Measurements from ENCODE around the gene PKNOX2. TPM values are rescaled to one million over a fixed set of nuclear protein-coding genes. Genes with fewer than 3 reads are reported as not detected.

The PKNOX2 gene
- total and polyA plus RNA-seq, 10 donors: 0.80 to 8.9 (median 3.5) TPM

DNA sequence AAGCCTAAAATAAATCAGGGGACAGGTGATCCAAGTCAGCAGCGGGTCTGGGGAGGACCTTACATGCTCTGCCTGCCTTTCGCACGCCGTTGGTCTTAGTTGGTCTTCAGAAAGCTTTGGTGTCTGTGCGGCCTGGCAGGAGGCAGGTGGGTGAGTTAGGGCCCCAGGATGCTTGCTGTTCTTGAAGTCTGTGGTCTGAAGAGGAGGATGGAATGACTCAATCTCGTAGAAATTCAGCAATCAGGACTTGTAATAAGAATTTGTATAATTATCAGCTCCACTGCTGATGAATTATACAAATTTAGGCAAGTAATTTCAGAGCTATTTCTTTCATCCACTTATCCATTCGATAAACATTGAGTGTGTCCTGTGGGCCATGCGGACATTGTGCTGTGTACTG lies 193.0 kb downstream of the PKNOX2 start:
- no peak for DNase-seq
- Histone ChIP-seq H3K27me3 (replicated peaks in 1 of 7) (no peaks in the 10 kb centered on the region), H3K4me1 (no peaks in the 10 kb centered on the region), H3K4me3 (no peak overlapping the region), H3K27ac (no peak overlapping the region), H3K36me3 (no peaks in the 10 kb centered on the region), H3K9me3 (no peaks in the 10 kb centered on the region)
- 76 to 91% (median 83%) methylated on average over 8 of the region's 8 CpGs for WGBS, 5 donors
- no peak for TF ChIP-seq POLR2AphosphoS5 (IDR thresholded peaks at IDR 0.05)
- no peak for TF ChIP-seq POLR2A (IDR thresholded peaks at IDR 0.05)
- TF ChIP-seq, protein P1, sequence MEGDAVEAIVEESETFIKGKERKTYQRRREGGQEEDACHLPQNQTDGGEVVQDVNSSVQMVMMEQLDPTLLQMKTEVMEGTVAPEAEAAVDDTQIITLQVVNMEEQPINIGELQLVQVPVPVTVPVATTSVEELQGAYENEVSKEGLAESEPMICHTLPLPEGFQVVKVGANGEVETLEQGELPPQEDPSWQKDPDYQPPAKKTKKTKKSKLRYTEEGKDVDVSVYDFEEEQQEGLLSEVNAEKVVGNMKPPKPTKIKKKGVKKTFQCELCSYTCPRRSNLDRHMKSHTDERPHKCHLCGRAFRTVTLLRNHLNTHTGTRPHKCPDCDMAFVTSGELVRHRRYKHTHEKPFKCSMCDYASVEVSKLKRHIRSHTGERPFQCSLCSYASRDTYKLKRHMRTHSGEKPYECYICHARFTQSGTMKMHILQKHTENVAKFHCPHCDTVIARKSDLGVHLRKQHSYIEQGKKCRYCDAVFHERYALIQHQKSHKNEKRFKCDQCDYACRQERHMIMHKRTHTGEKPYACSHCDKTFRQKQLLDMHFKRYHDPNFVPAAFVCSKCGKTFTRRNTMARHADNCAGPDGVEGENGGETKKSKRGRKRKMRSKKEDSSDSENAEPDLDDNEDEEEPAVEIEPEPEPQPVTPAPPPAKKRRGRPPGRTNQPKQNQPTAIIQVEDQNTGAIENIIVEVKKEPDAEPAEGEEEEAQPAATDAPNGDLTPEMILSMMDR (IDR thresholded peaks at IDR 0.05 in 8 of 11, conservative IDR thresholded peaks at IDR 0.05 in 3 of 11): no peak
- intact Hi-C loops (cut with DNase I; ENCODE audit: low total_unique reads): no loop called here

DNA sequence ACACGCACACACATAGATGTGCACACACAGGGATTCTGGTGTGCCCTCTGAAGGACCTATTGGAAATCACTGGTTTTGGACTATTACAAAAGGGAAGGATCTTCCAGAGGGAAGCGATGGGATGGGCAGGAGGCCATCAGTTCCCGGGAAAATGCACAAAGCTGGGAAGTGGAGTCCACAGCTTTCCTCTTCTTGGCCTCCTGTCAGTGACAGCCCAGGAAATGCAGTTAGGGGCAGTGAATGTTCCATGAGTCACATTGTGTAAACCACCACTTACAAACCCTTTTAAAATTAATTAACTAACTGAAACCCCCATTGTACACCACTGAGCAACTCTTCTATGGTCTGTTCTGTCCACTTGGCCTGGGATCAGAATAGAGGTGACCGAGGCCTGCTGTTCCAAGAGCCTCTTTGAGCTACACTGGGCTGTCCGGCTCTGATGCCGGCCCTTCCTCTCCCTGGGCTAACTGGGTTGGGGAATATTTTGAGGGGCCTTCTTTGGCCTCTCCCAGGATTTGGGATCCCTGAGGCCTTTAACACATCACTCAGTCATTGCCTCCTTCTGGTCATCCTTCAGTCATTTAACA lies 193.8 kb downstream of the PKNOX2 start:
- H3K27me3 ChIP-seq (replicated peaks in 1 of 7): no peaks in the 10 kb centered on the region
- TF ChIP-seq, protein P1 (IDR thresholded peaks at IDR 0.05 in 8 of 11, conservative IDR thresholded peaks at IDR 0.05 in 3 of 11): no peak
- TF ChIP-seq POLR2AphosphoS5 (IDR thresholded peaks at IDR 0.05) (no peak), POLR2A (IDR thresholded peaks at IDR 0.05) (no peak)
- no peak overlapping the region for H3K4me3 ChIP-seq
- intact Hi-C loops (cut with DNase I; ENCODE audit: low total_unique reads): no loop called here
- H3K9me3 ChIP-seq: no peaks in the 10 kb centered on the region
- H3K4me1 ChIP-seq: no peaks in the 10 kb centered on the region
- no peak overlapping the region for H3K27ac ChIP-seq
- DNase-seq: no peak
- WGBS, 5 donors: 78 to 93% (median 87%) methylated on average over 6 of the region's 6 CpGs
- no peaks in the 10 kb centered on the region for H3K36me3 ChIP-seq

DNA sequence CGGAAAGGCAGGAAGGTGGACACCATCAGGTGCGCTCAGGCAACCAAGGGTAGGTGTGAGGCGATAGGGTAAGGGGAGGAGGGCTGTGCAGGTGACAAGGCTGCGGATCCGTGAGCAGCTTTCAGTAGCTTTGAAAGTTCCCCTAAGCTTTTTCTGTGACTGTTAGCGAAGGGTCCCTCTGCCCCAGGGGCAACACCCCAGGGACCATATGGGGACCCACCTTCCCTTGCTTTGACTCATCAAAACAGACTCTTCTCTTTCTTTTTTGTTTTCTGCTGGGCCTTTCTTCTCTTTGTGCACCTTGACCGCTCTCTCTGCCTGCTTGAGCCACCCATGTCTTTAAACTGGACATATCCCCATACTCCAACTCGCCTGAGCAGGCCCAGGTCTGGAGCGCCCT lies 194.6 kb downstream of the PKNOX2 start:
- no peak for TF ChIP-seq POLR2A (IDR thresholded peaks at IDR 0.05)
- TF ChIP-seq, protein P1 (IDR thresholded peaks at IDR 0.05 in 8 of 11, conservative IDR thresholded peaks at IDR 0.05 in 3 of 11): no peak
- TF ChIP-seq POLR2AphosphoS5 (IDR thresholded peaks at IDR 0.05): no peak
- no peak overlapping the region for H3K4me3 ChIP-seq
- no peaks in the 10 kb centered on the region for H3K36me3 ChIP-seq
- WGBS, 5 donors: 85 to 93% (median 87%) methylated on average over 9 of the region's 9 CpGs
- no peak for DNase-seq
- intact Hi-C loops (cut with DNase I; ENCODE audit: low total_unique reads): no loop called here
- H3K9me3 ChIP-seq: no peaks in the 10 kb centered on the region
- H3K27ac ChIP-seq: no peak overlapping the region
- no peaks in the 10 kb centered on the region for H3K4me1 ChIP-seq
- H3K27me3 ChIP-seq (replicated peaks in 1 of 7): no peaks in the 10 kb centered on the region

DNA sequence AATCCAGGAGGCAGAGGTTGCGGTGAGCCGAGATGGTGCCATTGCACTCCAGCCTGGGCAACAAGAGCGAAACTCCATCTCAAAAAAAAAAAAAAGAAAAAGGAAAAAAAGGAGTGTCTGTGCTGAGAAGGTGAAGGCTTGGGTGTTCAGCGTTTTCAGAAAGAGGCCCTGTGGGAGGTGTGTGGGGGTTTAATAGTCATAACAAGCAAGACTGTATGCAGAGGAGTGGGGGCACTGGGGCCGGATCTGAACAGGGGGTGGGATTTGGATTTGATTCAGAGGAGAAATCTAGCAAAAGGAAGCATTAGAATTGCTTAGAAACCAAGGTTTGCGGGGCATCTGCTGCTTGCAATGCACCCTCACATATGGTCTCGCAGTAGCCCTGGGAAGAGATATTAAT lies 195.5 kb downstream of the PKNOX2 start:
- no peaks in the 10 kb centered on the region for H3K27me3 ChIP-seq (replicated peaks in 1 of 7)
- H3K27ac ChIP-seq: no peak overlapping the region
- WGBS, 5 donors: 80 to 91% (median 85%) methylated on average over 7 of the region's 7 CpGs
- H3K9me3 ChIP-seq: no peaks in the 10 kb centered on the region
- no peaks in the 10 kb centered on the region for H3K36me3 ChIP-seq
- no peaks in the 10 kb centered on the region for H3K4me1 ChIP-seq
- TF ChIP-seq POLR2A (IDR thresholded peaks at IDR 0.05): no peak
- TF ChIP-seq, protein P1 (IDR thresholded peaks at IDR 0.05 in 8 of 11, conservative IDR thresholded peaks at IDR 0.05 in 3 of 11): no peak
- H3K4me3 ChIP-seq: no peak overlapping the region
- no peak for DNase-seq
- intact Hi-C loops (cut with DNase I; ENCODE audit: low total_unique reads): no loop called here
